ENCODE measurements around the gene PIMREG.

PIMREG gene

GRCh38 chr17:6457688-6458459 lies 13.6 kb downstream of the PIMREG start:
- in situ Hi-C loops (cut with HindIII; ENCODE audit: low pct_unique_long_range_greater_than_20kb, low sequenced_read_pairs): no loop called here
- no peak for TF ChIP-seq JUND (IDR thresholded peaks at IDR 0.05; ENCODE audit: low read depth)
- no peak for DNase-seq (ENCODE audit: low read depth in 1 of 2, low spot score in 1 of 2)

DNA sequence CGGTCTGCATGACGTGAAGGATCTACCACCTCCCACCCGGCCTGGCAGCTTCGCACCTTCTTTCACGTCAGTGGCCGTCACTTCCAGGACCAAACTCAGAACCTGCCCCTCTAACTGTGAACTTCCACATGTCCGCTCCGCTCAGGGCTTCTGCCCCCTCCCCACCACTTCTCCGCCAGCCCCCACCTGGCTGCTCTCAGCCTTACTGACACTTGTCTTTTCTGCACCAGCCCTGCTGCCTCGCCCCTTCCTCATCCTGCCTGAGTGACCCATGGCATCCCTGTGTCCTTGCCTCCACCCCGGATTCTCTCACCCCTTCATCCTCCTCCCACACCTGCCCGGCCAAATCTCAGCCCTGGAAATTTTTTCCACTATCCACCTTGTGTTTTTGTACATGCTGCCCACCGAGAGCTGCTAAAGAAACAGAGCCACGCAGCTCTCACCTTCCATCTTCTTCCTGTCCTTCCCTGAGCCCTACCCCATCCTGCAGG lies 14.2 kb downstream of the PIMREG start:
- DNase-seq (ENCODE audit: low read depth in 1 of 2, low spot score in 1 of 2): no peak
- no peak for TF ChIP-seq JUND (IDR thresholded peaks at IDR 0.05; ENCODE audit: low read depth)
- in situ Hi-C loops (cut with HindIII; ENCODE audit: low pct_unique_long_range_greater_than_20kb, low sequenced_read_pairs): no loop called here

DNA sequence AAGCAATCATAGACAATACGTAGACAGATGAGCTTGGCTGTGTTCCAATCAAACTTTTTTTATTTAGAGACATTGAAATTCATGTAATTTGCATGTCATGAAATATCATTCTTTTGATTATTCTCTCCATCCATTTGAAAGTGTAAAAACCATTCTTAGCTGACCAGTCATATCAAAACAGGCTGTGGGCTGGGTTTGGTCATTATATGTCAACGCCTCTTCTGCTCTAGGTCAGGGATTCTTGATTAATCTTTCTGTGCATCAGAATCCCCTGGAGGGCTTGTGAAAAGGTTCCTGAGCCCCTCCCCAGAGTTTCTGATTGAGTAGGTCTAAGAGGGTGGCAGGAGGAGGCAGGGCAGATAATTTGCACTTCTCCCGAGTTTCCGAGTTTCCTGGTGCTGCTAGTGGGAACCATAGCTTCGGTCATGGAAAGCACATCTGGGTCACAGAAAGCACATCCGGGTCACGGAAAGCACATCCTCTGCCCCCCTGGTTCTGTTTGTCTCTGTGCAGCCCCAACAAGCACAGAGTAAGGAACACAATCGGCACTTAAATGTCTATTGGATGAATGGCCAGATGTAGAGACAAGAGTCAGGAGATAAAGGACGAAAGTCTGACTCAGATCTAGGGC lies 16.4 kb downstream of the PIMREG start:
- TF ChIP-seq JUND (IDR thresholded peaks at IDR 0.05; ENCODE audit: low read depth): no peak
- in situ Hi-C loops (cut with HindIII; ENCODE audit: low pct_unique_long_range_greater_than_20kb, low sequenced_read_pairs): no loop called here
- DNase-seq (ENCODE audit: low read depth in 1 of 2, low spot score in 1 of 2): no peak

GRCh38 chr17:6461246-6461645 lies 17.0 kb downstream of the PIMREG start:
- TF ChIP-seq JUND (IDR thresholded peaks at IDR 0.05; ENCODE audit: low read depth): no peak
- in situ Hi-C loops (cut with HindIII; ENCODE audit: low pct_unique_long_range_greater_than_20kb, low sequenced_read_pairs): no loop called here
- DNase-seq (ENCODE audit: low read depth in 1 of 2, low spot score in 1 of 2): no peak

GRCh38 chr17:6461792-6462524 lies 17.7 kb downstream of the PIMREG start:
- no peak for TF ChIP-seq JUND (IDR thresholded peaks at IDR 0.05; ENCODE audit: low read depth)
- DNase-seq (ENCODE audit: low read depth in 1 of 2, low spot score in 1 of 2): no peak
- in situ Hi-C loops (cut with HindIII; ENCODE audit: low pct_unique_long_range_greater_than_20kb, low sequenced_read_pairs): no loop called here

DNA sequence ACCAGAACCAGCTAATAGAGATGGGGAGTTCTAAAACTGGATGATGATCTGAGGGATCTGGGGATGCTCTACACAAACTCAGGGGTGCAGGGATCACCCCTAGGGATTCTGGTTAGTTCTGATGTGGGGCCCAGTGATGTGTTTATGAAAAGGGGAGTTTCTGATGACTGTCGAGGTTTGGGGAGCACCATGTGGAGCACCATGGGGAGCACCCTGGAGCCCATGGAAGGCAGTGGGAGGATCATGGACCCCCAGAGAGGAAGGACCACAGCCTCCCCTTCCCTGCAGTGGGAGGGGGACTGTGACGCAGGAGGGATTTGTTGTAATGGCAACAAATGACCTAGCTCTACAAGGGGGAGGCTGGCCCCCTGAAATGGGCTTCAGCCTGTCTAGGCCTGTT lies 18.4 kb downstream of the PIMREG start:
- no peak for TF ChIP-seq JUND (IDR thresholded peaks at IDR 0.05; ENCODE audit: low read depth)
- no peak for DNase-seq (ENCODE audit: low read depth in 1 of 2, low spot score in 1 of 2)
- in situ Hi-C loops (cut with HindIII; ENCODE audit: low pct_unique_long_range_greater_than_20kb, low sequenced_read_pairs): no loop called here

- TF ChIP-seq JUND (IDR thresholded peaks at IDR 0.05; ENCODE audit: low read depth): no peak
- in situ Hi-C loops (cut with HindIII; ENCODE audit: low pct_unique_long_range_greater_than_20kb, low sequenced_read_pairs): no loop called here
- no peak for DNase-seq (ENCODE audit: low read depth in 1 of 2, low spot score in 1 of 2)
Measured at GRCh38 chr17:6463616-6464445, 19.6 kb downstream of the PIMREG start.

DNA sequence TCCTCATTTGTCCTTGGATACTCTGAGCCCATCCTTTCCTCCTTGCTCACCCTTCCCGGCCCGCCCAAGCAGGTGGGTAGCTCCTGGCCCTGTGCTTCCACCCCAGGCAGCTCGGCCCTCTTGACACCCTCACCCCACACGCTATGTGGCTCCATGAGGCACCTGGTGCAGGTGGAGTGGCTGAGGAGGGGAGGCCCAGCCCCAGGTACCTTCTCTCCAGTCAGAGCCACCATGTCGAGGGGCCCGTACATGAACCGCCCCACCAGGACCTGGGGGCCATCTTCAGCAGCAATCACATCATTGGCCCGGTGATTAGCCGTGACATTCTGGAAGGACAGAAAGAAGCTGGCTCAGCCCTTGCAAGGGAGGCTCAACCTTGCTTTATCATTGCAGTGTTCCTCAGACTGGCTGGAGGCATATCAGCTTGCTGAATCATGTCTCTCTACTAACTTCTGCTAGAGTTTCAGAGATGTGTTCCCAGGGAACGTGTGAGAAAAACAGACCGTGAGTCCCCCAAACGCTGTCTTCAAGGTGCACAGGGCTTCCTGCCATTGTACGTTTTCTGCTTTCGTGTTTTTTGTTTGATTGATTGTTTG lies 20.3 kb downstream of the PIMREG start:
- in situ Hi-C loops (cut with HindIII; ENCODE audit: low pct_unique_long_range_greater_than_20kb, low sequenced_read_pairs): no loop called here

GRCh38 chr17:6465206-6466003 lies 21.1 kb downstream of the PIMREG start:
- in situ Hi-C loops (cut with HindIII; ENCODE audit: low pct_unique_long_range_greater_than_20kb, low sequenced_read_pairs): no loop called here
- no peak for DNase-seq (ENCODE audit: low read depth in 1 of 2, low spot score in 1 of 2)
- no peak for TF ChIP-seq JUND (IDR thresholded peaks at IDR 0.05; ENCODE audit: low read depth)

More for the DNA sequence above, 20.3 kb downstream of the PIMREG start:
- no peak for DNase-seq (ENCODE audit: low read depth in 1 of 2, low spot score in 1 of 2)
- TF ChIP-seq JUND (IDR thresholded peaks at IDR 0.05; ENCODE audit: low read depth): no peak

- TF ChIP-seq JUND (IDR thresholded peaks at IDR 0.05; ENCODE audit: low read depth): no peak
- in situ Hi-C loops (cut with HindIII; ENCODE audit: low pct_unique_long_range_greater_than_20kb, low sequenced_read_pairs): no loop called here
- DNase-seq (ENCODE audit: low read depth in 1 of 2, low spot score in 1 of 2): no peak
Measured at GRCh38 chr17:6467567-6467966, 23.3 kb downstream of the PIMREG start.
